SK-N-SH (cell line): ENCODE data around the gene ARHGEF11.

ENCODE experiments used
- EP300 ChIP-seq, 2 experiments: IDR thresholded peaks; 2 replicates each; pipeline versions ENCODE4 v1.4.0 to v1.6.1; 2012; ENCODE audit warnings: borderline replicate concordance in 1 of 2, low read depth in 1 of 2, low read length in 1 of 2
- EZH2phosphoT487 ChIP-seq: fragments of 200-600 bp; sonication (generic); IDR thresholded peaks from 2 replicates; pipeline ENCODE4 v1.6.1; 2017; ENCODE audit warnings: low read depth, mixed run types, mild to moderate bottlenecking, antibody characterized with exemption, moderate library complexity, borderline replicate concordance
- FOXJ3 ChIP-seq: sonication (generic); formaldehyde crosslinking; IDR thresholded peaks from 2 replicates; pipeline ENCODE4 v1.5.1; 2020; ENCODE audit warnings: mild to moderate bottlenecking, missing genetic modification reagents
- JUND ChIP-seq: IDR thresholded peaks from 2 replicates; pipeline ENCODE4 v1.4.0; 2012
- POLR2AphosphoS5 ChIP-seq: IDR thresholded peaks from 2 replicates; pipeline ENCODE4 v1.6.1; 2012; ENCODE audit warnings: low read depth, low read length
- RFX5 ChIP-seq: IDR thresholded peaks from 2 replicates; pipeline ENCODE4 v1.6.1; 2012; ENCODE audit warnings: mild to moderate bottlenecking, improper control_type of control experiment, low read length
- SIN3A ChIP-seq: IDR thresholded peaks from 2 replicates; pipeline ENCODE4 v1.6.1; 2012; ENCODE audit warnings: low read depth, mild to moderate bottlenecking, low read length, moderate library complexity, borderline replicate concordance
- TAF1 ChIP-seq: IDR thresholded peaks from 2 replicates; pipeline ENCODE4 v1.6.1; 2012; ENCODE audit warnings: low read depth, mild to moderate bottlenecking, low read length, moderate library complexity, borderline replicate concordance
- TF ChIP-seq, protein P1 (sequence below): fragments of 200-600 bp; sonication (generic); IDR thresholded peaks from 2 replicates; pipeline ENCODE4 v1.6.1; 2017; ENCODE audit warnings: antibody characterized with exemption, mild to moderate bottlenecking, moderate library complexity
- TF ChIP-seq, protein P2 (sequence below): fragments of 150-350 bp; IDR thresholded peaks from 2 replicates; pipeline ENCODE4 v1.6.1; 2017; ENCODE audit warnings: antibody characterized with exemption, low read length, low read depth, borderline replicate concordance
- TF ChIP-seq, protein P3 (sequence below): IDR thresholded peaks from 2 replicates; pipeline ENCODE4; 2012
- TF ChIP-seq, protein P4 (sequence below): IDR thresholded peaks from 2 replicates; pipeline ENCODE4 v1.4.0; 2012; ENCODE audit warnings: low read depth, borderline replicate concordance

DNA sequence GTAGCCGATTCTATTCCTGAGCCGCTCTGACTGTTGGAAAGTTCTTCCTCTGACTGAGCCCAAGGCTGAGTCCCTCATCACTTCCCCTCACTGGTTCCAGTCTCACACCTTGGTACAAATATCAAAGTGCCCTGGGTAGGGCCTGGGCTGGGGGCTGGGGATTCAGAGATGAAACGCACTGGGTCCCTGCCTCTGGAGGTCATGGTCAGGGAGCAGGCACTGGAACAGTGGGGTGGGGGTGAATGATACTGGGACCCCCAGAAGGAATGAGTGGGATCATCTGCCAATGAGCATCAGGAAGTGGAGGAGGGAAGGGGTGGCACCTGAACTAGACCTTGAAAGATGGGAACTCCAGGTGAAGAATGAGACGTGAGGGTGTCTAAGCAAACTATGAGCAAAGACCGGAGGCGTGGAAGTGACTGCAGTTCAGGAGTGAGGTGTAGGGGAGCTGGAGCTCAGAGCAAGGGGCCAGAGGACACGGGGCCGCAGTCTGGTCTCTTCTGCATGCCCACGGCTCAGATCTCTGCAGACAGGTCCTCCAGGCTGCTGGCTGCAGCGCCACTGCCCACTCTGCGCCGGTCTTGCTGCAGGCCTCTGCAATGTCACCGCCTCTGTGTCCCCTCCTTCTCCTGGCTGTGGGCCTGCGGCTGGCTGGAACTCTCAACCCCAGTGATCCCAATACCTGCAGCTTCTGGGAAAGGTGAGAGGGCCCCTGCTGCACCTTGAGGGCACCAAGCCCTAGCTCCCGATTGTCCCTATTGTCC is 142.0 kb downstream of the ARHGEF11 start:
- no peak for TF ChIP-seq RFX5
- TF ChIP-seq, protein P1, sequence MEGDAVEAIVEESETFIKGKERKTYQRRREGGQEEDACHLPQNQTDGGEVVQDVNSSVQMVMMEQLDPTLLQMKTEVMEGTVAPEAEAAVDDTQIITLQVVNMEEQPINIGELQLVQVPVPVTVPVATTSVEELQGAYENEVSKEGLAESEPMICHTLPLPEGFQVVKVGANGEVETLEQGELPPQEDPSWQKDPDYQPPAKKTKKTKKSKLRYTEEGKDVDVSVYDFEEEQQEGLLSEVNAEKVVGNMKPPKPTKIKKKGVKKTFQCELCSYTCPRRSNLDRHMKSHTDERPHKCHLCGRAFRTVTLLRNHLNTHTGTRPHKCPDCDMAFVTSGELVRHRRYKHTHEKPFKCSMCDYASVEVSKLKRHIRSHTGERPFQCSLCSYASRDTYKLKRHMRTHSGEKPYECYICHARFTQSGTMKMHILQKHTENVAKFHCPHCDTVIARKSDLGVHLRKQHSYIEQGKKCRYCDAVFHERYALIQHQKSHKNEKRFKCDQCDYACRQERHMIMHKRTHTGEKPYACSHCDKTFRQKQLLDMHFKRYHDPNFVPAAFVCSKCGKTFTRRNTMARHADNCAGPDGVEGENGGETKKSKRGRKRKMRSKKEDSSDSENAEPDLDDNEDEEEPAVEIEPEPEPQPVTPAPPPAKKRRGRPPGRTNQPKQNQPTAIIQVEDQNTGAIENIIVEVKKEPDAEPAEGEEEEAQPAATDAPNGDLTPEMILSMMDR: no peak
- no peak for TF ChIP-seq FOXJ3 (CRISPR knock-in tag)
- TF ChIP-seq POLR2AphosphoS5: no peak
- TF ChIP-seq TAF1: no peak
- TF ChIP-seq JUND: no peak
- TF ChIP-seq, protein P2, sequence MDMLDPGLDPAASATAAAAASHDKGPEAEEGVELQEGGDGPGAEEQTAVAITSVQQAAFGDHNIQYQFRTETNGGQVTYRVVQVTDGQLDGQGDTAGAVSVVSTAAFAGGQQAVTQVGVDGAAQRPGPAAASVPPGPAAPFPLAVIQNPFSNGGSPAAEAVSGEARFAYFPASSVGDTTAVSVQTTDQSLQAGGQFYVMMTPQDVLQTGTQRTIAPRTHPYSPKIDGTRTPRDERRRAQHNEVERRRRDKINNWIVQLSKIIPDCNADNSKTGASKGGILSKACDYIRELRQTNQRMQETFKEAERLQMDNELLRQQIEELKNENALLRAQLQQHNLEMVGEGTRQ: no peak
- TF ChIP-seq, protein P3, sequence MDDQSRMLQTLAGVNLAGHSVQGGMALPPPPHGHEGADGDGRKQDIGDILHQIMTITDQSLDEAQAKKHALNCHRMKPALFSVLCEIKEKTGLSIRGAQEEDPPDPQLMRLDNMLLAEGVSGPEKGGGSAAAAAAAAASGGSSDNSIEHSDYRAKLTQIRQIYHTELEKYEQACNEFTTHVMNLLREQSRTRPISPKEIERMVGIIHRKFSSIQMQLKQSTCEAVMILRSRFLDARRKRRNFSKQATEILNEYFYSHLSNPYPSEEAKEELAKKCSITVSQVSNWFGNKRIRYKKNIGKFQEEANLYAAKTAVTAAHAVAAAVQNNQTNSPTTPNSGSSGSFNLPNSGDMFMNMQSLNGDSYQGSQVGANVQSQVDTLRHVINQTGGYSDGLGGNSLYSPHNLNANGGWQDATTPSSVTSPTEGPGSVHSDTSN: no peak
- no peak for TF ChIP-seq EP300 (IDR thresholded peaks at IDR 0.05; ENCODE audit: borderline replicate concordance in 1 of 2, low read depth in 1 of 2, low read length in 1 of 2)
- TF ChIP-seq, protein P4, sequence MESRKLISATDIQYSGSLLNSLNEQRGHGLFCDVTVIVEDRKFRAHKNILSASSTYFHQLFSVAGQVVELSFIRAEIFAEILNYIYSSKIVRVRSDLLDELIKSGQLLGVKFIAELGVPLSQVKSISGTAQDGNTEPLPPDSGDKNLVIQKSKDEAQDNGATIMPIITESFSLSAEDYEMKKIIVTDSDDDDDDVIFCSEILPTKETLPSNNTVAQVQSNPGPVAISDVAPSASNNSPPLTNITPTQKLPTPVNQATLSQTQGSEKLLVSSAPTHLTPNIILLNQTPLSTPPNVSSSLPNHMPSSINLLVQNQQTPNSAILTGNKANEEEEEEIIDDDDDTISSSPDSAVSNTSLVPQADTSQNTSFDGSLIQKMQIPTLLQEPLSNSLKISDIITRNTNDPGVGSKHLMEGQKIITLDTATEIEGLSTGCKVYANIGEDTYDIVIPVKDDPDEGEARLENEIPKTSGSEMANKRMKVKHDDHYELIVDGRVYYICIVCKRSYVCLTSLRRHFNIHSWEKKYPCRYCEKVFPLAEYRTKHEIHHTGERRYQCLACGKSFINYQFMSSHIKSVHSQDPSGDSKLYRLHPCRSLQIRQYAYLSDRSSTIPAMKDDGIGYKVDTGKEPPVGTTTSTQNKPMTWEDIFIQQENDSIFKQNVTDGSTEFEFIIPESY: no peak
- TF ChIP-seq SIN3A: no peak
- TF ChIP-seq EZH2phosphoT487: no peak
